ENCODE results near the gene FAM135A. TPM values are rescaled to one million over a fixed set of nuclear protein-coding genes. Genes with fewer than 3 reads are reported as not detected.

The FAM135A gene
- total and polyA plus RNA-seq, 2 of the 13 experiments (the other 11 are each of a cell fraction or from before 2014, with no cell fraction given) = 26.9 to 31.5 TPM

DNA sequence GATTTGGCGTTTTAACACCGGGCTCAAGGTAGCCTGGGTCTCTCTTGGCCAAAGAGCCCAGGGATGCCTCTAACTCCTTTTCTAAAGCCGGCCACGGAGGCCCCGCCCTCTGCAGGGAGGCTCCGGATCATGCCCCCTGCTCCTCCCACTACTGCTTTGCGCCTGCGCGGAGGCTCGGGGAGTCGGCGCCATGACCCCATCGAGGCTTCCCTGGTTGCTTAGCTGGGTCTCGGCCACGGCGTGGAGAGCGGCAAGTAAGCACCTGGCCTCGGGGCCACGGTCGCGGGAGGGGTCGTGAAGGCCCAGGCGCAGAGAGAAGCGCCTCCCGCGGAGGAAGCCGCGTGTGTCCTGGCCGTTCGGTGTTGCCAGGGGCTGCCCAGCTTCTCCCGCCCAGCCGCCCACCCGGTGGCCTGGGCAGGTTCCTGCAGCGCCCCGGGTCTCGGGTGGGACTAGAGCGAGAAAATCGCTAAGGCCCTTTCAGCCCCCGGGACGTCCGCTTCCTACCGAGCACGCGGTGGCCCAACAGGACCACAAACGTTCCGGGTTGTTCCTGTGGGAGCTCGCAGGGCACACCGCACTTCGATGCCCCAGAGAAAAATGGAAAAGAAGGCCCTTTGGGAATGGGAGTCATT is 153.6 kb downstream of the FAM135A start, which contains the start of gene SDHAF4 (continued):
- TF ChIP-seq AGO1 (IDR thresholded peaks at IDR 0.05; ENCODE audit: low read depth, low read length, poor library complexity, severe bottlenecking) = no peak
- TF ChIP-seq SRSF9 (IDR thresholded peaks at IDR 0.05; ENCODE audit: borderline replicate concordance, insufficient read depth, low read depth, low read length, poor library complexity, severe bottlenecking) = no peak
- TF ChIP-seq SP2 (CRISPR knock-in tag; IDR thresholded peaks at IDR 0.05) = peak; percentile 40; the same call in 1 of the 2 replicates
- no peak for TF ChIP-seq FOXA1 (IDR thresholded peaks at IDR 0.05)
- no peak for TF ChIP-seq FOXA1 (CRISPR knock-in tag; IDR thresholded peaks at IDR 0.05)
- TF ChIP-seq ZNF883 (CRISPR knock-in tag; IDR thresholded peaks at IDR 0.05; ENCODE audit: not compliant biosample characterization) = peak; percentile 81
- TF ChIP-seq, protein P1, sequence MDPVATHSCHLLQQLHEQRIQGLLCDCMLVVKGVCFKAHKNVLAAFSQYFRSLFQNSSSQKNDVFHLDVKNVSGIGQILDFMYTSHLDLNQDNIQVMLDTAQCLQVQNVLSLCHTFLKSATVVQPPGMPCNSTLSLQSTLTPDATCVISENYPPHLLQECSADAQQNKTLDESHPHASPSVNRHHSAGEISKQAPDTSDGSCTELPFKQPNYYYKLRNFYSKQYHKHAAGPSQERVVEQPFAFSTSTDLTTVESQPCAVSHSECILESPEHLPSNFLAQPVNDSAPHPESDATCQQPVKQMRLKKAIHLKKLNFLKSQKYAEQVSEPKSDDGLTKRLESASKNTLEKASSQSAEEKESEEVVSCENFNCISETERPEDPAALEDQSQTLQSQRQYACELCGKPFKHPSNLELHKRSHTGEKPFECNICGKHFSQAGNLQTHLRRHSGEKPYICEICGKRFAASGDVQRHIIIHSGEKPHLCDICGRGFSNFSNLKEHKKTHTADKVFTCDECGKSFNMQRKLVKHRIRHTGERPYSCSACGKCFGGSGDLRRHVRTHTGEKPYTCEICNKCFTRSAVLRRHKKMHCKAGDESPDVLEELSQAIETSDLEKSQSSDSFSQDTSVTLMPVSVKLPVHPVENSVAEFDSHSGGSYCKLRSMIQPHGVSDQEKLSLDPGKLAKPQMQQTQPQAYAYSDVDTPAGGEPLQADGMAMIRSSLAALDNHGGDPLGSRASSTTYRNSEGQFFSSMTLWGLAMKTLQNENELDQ (CRISPR knock-in tag; IDR thresholded peaks at IDR 0.05; ENCODE audit: borderline replicate concordance) = no peak
- TF ChIP-seq ZNF382 (CRISPR knock-in tag; IDR thresholded peaks at IDR 0.05; ENCODE audit: borderline replicate concordance) = no peak
- TF ChIP-seq, protein P2, sequence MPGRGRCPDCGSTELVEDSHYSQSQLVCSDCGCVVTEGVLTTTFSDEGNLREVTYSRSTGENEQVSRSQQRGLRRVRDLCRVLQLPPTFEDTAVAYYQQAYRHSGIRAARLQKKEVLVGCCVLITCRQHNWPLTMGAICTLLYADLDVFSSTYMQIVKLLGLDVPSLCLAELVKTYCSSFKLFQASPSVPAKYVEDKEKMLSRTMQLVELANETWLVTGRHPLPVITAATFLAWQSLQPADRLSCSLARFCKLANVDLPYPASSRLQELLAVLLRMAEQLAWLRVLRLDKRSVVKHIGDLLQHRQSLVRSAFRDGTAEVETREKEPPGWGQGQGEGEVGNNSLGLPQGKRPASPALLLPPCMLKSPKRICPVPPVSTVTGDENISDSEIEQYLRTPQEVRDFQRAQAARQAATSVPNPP (CRISPR knock-in tag; IDR thresholded peaks at IDR 0.05) = peak; percentile 48; the same call in 1 of the 2 replicates
- TF ChIP-seq, protein P3, sequence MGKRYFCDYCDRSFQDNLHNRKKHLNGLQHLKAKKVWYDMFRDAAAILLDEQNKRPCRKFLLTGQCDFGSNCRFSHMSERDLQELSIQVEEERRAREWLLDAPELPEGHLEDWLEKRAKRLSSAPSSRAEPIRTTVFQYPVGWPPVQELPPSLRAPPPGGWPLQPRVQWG (CRISPR knock-in tag; IDR thresholded peaks at IDR 0.05; ENCODE audit: borderline replicate concordance, low read depth) = no peak
- TF ChIP-seq, protein P4, sequence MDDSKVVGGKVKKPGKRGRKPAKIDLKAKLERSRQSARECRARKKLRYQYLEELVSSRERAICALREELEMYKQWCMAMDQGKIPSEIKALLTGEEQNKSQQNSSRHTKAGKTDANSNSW (CRISPR knock-in tag; IDR thresholded peaks at IDR 0.05; ENCODE audit: borderline replicate concordance) = no peak
- TF ChIP-seq CAMTA2 (CRISPR knock-in tag; IDR thresholded peaks at IDR 0.05; ENCODE audit: borderline replicate concordance) = peak; percentile 78; the same call in 1 of the 2 replicates
- TF ChIP-seq, protein P5, sequence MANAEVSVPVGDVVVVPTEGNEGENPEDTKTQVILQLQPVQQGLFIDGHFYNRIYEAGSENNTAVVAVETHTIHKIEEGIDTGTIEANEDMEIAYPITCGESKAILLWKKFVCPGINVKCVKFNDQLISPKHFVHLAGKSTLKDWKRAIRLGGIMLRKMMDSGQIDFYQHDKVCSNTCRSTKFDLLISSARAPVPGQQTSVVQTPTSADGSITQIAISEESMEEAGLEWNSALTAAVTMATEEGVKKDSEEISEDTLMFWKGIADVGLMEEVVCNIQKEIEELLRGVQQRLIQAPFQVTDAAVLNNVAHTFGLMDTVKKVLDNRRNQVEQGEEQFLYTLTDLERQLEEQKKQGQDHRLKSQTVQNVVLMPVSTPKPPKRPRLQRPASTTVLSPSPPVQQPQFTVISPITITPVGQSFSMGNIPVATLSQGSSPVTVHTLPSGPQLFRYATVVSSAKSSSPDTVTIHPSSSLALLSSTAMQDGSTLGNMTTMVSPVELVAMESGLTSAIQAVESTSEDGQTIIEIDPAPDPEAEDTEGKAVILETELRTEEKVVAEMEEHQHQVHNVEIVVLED (CRISPR knock-in tag; IDR thresholded peaks at IDR 0.05; ENCODE audit: borderline replicate concordance) = no peak
- TF ChIP-seq MIER2 (CRISPR knock-in tag; IDR thresholded peaks at IDR 0.05) = no peak; the same call in 1 of the 2 replicates
- TF ChIP-seq, protein P6, sequence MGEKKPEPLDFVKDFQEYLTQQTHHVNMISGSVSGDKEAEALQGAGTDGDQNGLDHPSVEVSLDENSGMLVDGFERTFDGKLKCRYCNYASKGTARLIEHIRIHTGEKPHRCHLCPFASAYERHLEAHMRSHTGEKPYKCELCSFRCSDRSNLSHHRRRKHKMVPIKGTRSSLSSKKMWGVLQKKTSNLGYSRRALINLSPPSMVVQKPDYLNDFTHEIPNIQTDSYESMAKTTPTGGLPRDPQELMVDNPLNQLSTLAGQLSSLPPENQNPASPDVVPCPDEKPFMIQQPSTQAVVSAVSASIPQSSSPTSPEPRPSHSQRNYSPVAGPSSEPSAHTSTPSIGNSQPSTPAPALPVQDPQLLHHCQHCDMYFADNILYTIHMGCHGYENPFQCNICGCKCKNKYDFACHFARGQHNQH (CRISPR knock-in tag; IDR thresholded peaks at IDR 0.05) = no peak; the same call in 1 of the 2 replicates
- no peak for TF ChIP-seq HMGXB3 (CRISPR knock-in tag; IDR thresholded peaks at IDR 0.05; ENCODE audit: borderline replicate concordance)
